Lung (tissue), 12 donors: ENCODE results near the gene ANTXR1. TPM values are rescaled to one million over a fixed set of nuclear protein-coding genes. Genes with fewer than 3 reads are reported as not detected.

ENCODE experiments used
- ATAC-seq: fragments of 200-7000 bp; cut with Tn5 transposase; one replicate; pipeline ENCODE4 v1.9.1; 2020; ENCODE audit warnings: moderate number of reproducible peaks; ENCODE audit not compliant: insufficient read depth, low FRiP score
- DNase-seq, 3 donors: peaks; one replicate each; pipeline ENCODE4 v3.0.0-alpha.2; 2013 to 2017
- H3K27ac ChIP-seq, 2 donors: one replicate each; pipeline ENCODE4 v1.5.1; 2013; ENCODE audit warnings: mild to moderate bottlenecking in 2 of 2, moderate library complexity in 2 of 2, control low read depth in 1 of 2, inconsistent platforms in 1 of 2, low read depth in 1 of 2, low read length in 1 of 2
- H3K27me3 ChIP-seq, 3 donors: one replicate each; pipeline ENCODE4 v1.5.1; 2013; ENCODE audit warnings: low read length in 2 of 3; ENCODE audit not compliant: control insufficient read depth in 3 of 3, insufficient read depth in 3 of 3
- H3K36me3 ChIP-seq, 4 donors: one replicate each; pipeline ENCODE4 v1.5.1; 2013; ENCODE audit warnings: low read length in 4 of 4, mild to moderate bottlenecking in 1 of 4, moderate library complexity in 1 of 4; ENCODE audit not compliant: control insufficient read depth in 4 of 4, insufficient read depth in 4 of 4
- H3K4me1 ChIP-seq, 5 donors: one replicate each; pipeline ENCODE4 v1.5.1; 2013; ENCODE audit warnings: low read length in 5 of 5, mild to moderate bottlenecking in 2 of 5, moderate library complexity in 1 of 5; ENCODE audit not compliant: control insufficient read depth in 5 of 5, insufficient read depth in 5 of 5
- H3K4me3 ChIP-seq: one replicate; pipeline ENCODE4 v1.5.1; 2013; ENCODE audit warnings: mild to moderate bottlenecking, control low read depth, moderate library complexity
- H3K9ac ChIP-seq, 2 donors: one replicate each; pipeline ENCODE4 v1.5.1; 2013; ENCODE audit warnings: low read length in 2 of 2, control low read depth in 1 of 2; ENCODE audit not compliant: insufficient read depth in 1 of 2
- H3K9me3 ChIP-seq, 4 donors: one replicate each; pipeline ENCODE4 v1.5.1; 2013; ENCODE audit warnings: low read length in 3 of 4, mild to moderate bottlenecking in 1 of 4, moderate library complexity in 1 of 4; ENCODE audit not compliant: control insufficient read depth in 4 of 4, insufficient read depth in 3 of 4
- CTCF ChIP-seq: IDR thresholded peaks from 2 replicates; pipeline ENCODE4 v1.5.1; 2012; ENCODE audit warnings: mild to moderate bottlenecking; ENCODE audit errors: control extremely low read depth, extremely low read depth
- WGBS, 2 donors: extraction: QIAGEN DNeasy Blood & Tissue Kit; methylation state at CpG; one replicate each; pipeline ENCODE4 v1.1.7; 2013; 5-methylcytosine and 5-hydroxymethylcytosine counted together
- polyA plus RNA-seq, 2 donors: library from polyadenylated mRNA; stranded (reverse); fragments of 200-250 nt; gene quantifications; one replicate each; pipeline ENCODE4 v1.2.1, GENCODE V29; 2013
- total RNA-seq, 2 donors: library from RNA; depleted of rRNA in 1 of 2; stranded (reverse); fragments of >200 nt in 1 of 2; gene quantifications; one replicate each; pipeline ENCODE4 v1.2.1, GENCODE V29; 2014 to 2021
- donor health status: control.
- donor health status: control.
- donor health status: Bipolar disorder and iron deficiency.
- donor health status: healthy.
- donor health status: DM: yes; HTN: yes; CAD: no.

The ANTXR1 gene
- total and polyA plus RNA-seq, 4 donors, result 13.4 to 81.0 (median 34.8) TPM

- no peak for DNase-seq
- 97% methylated on average over 4 of the region's 4 CpGs for whole genome bisulfite sequencing, 2 donors
- TF ChIP-seq CTCF, result no peak
- Histone ChIP-seq H3K27ac (no peak overlapping the region), H3K4me1 (peaks cover 0 to 4% (median 0%) of the 10 kb centered on the region in 5 donors), H3K27me3 (no peaks in the 10 kb centered on the region), H3K9ac (no peak overlapping the region), H3K4me3 (no peak overlapping the region), H3K9me3 (no peaks in the 10 kb centered on the region), H3K36me3 (no peaks in the 10 kb centered on the region)
- ATAC-seq, result no peak
Observed at GRCh38 chr2:69280796-69281412, 267.9 kb downstream of the ANTXR1 start.

GRCh38 chr2:69285379-69285894 is 272.5 kb downstream of the ANTXR1 start:
- no peak for DNase-seq
- ATAC-seq, result no peak
- H3K4me3 ChIP-seq, result no peak overlapping the region
- no peak overlapping the region for H3K27ac ChIP-seq
- H3K36me3 ChIP-seq, result no peaks in the 10 kb centered on the region
- H3K9me3 ChIP-seq, result no peaks in the 10 kb centered on the region
- no peaks in the 10 kb centered on the region for H3K4me1 ChIP-seq
- H3K9ac ChIP-seq, result no peak overlapping the region
- no peaks in the 10 kb centered on the region for H3K27me3 ChIP-seq
- TF ChIP-seq CTCF, result no peak
- WGBS, 2 donors, result 67 to 79% methylated on average over 3 of the region's 3 CpGs

- Histone ChIP-seq H3K9ac (no peak overlapping the region), H3K27me3 (no peaks in the 10 kb centered on the region), H3K4me1 (peaks cover 0 to 7% (median 0%) of the 10 kb centered on the region in 5 donors), H3K27ac (no peak overlapping the region), H3K36me3 (no peaks in the 10 kb centered on the region), H3K4me3 (no peak overlapping the region), H3K9me3 (no peaks in the 10 kb centered on the region)
- TF ChIP-seq CTCF, result no peak
- WGBS, 2 donors, result 90 to 91% methylated on average over 5 of the region's 5 CpGs
- ATAC-seq, result no peak
- no peak for DNase-seq
Observed at GRCh38 chr2:69287544-69287943, 274.6 kb downstream of the ANTXR1 start.

GRCh38 chr2:69288429-69288828 is 275.4 kb downstream of the ANTXR1 start:
- peaks cover 0 to 7% (median 0%) of the 10 kb centered on the region in 5 donors for H3K4me1 ChIP-seq
- no peak for DNase-seq
- no peaks in the 10 kb centered on the region for H3K36me3 ChIP-seq
- no peak overlapping the region for H3K27ac ChIP-seq
- no peak overlapping the region for H3K9ac ChIP-seq
- H3K9me3 ChIP-seq, result no peaks in the 10 kb centered on the region
- WGBS, 2 donors, result 94 to 98% methylated on average over 1 of the region's 1 CpG
- no peak overlapping the region for H3K4me3 ChIP-seq
- ATAC-seq, result no peak
- no peaks in the 10 kb centered on the region for H3K27me3 ChIP-seq
- no peak for TF ChIP-seq CTCF
